ENCODE data around the gene DNAH7. TPM values are rescaled to one million over a fixed set of nuclear protein-coding genes. Genes with fewer than 3 reads are reported as not detected.

The DNAH7 gene
- total and polyA plus RNA-seq, 2 donors (not counting 3 experiments of a cell fraction or from before 2014, with no cell fraction given), result 0.15 to 0.24 TPM

DNA sequence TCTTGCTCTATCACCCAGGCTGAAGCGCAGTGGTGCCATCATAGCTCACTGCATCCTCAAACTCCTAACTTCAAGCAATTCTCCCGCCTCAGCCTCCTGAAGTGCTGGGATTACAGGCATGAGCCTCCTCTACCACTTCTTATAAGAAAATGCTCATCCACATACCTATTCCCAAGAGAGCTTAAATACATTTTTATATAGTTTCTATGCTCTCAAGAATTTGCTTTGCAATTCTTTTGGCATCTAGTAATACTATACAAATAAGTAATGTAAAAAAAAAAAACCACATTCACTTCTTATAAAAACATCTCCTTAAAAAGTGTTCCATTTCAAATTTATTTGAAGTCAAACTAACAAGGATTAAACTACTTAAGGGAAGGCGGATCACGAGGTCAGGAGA is 197.3 kb downstream of the DNAH7 start:
- Histone ChIP-seq H3K9me3 (replicated peaks; ENCODE audit: control insufficient read depth, insufficient read depth, low read length) (no peaks in the 10 kb centered on the region), H3K27me3 (ENCODE audit: control insufficient read depth in 2 of 2, insufficient read depth in 2 of 2, low read length in 2 of 2) (no peaks in the 10 kb centered on the region), H3K9me1 (replicated peaks; ENCODE audit: control insufficient read depth, extremely low read depth, insufficient read depth, low read length) (no peaks in the 10 kb centered on the region), H4K20me1 (replicated peaks; ENCODE audit: control insufficient read depth, extremely low read depth, insufficient read depth, low read length) (no peaks in the 10 kb centered on the region), H3K4me2 (ENCODE audit: insufficient read depth, low read length) (no peak overlapping the region), H3K4me1 (ENCODE audit: control insufficient read depth, extremely low read depth, insufficient read depth, low read length) (no peaks in the 10 kb centered on the region), H3K9ac (replicated peaks; ENCODE audit: extremely low read depth, insufficient read depth, low read length) (no peak overlapping the region), H3K27ac (ENCODE audit: insufficient read depth, low read depth, low read length) (no peak overlapping the region), H2AFZ (ENCODE audit: low read depth, low read length) (no peak overlapping the region), H3K79me2 (ENCODE audit: control insufficient read depth, insufficient read depth, low read length) (no peaks in the 10 kb centered on the region), H3K4me3 (replicated peaks in 1 of 3; ENCODE audit: insufficient read depth in 1 of 3, low read depth in 1 of 3, low read length in 3 of 3) (no peak overlapping the region), H3K36me3 (ENCODE audit: control insufficient read depth in 2 of 2, extremely low read depth in 1 of 2, insufficient read depth in 2 of 2, low read length in 2 of 2) (no peaks in the 10 kb centered on the region)
- intact Hi-C loops (cut with micrococcal nuclease), result no loop called here
- FAIRE-seq, result no peak
- DNase-seq (ENCODE audit: low read depth, low spot score), result no peak
- ChIA-PET CTCF (no interaction called here), POLR2A (no interaction called here)
- TF ChIP-seq FOS (IDR thresholded peaks at IDR 0.05; ENCODE audit: borderline replicate concordance, insufficient read depth, low read length) (no peak), MYC (IDR thresholded peaks at IDR 0.05; ENCODE audit: low read depth, low read length) (no peak), CTCF (IDR thresholded peaks at IDR 0.05; ENCODE audit: extremely low read depth in 1 of 2, insufficient read depth in 1 of 2, low read depth in 1 of 2, low read length in 2 of 2) (no peak), JUN (IDR thresholded peaks at IDR 0.05; ENCODE audit: borderline replicate concordance, insufficient read depth, insufficient read length, low read depth) (no peak), GATA2 (IDR thresholded peaks at IDR 0.05; ENCODE audit: insufficient read depth, insufficient read length, low read depth, low read length) (no peak), MAX (IDR thresholded peaks at IDR 0.05; ENCODE audit: insufficient read depth, insufficient read length) (no peak), POLR2AphosphoS5 (IDR thresholded peaks at IDR 0.05; ENCODE audit: insufficient read depth, low read depth, low read length) (no peak), POLR2A (IDR thresholded peaks at IDR 0.05; ENCODE audit: low read depth, low read length) (no peak), EZH2 (IDR thresholded peaks at IDR 0.05; ENCODE audit: borderline replicate concordance, low read depth, low read length, severe bottlenecking) (no peak)
- BruUV-seq (replicated peaks), result no TSS peak
- dilution Hi-C loops (cut with MboI; ENCODE audit: extremely low pct_ligation_motif_present, low sequenced_read_pairs), result no loop called here
